Smooth muscle cell (in vitro differentiated cells): Measurements from ENCODE around the gene GRN. TPM values are rescaled to one million over a fixed set of nuclear protein-coding genes. Genes with fewer than 3 reads are reported as not detected.

ENCODE experiments used
- DNase-seq: peaks from one replicate; lab custom pipeline; 2025; ENCODE audit not compliant: unreplicated experiment; lab: John Stamatoyannopoulos, UW
- H2AFZ ChIP-seq: fragments of 200-600 bp; sonication (generic); 2 replicates; pipeline ENCODE4 v1.6.0; 2016; ENCODE audit warnings: antibody characterized with exemption, low read depth, mild to moderate bottlenecking
- H3F3A ChIP-seq: fragments of 200-600 bp; sonication (generic); 2 replicates; pipeline ENCODE4 v1.6.0; 2017; ENCODE audit warnings: antibody characterized with exemption, low read depth
- H3K27ac ChIP-seq: fragments of 200-600 bp; sonication (generic); 2 replicates; pipeline ENCODE4 v1.5.1; 2016; ENCODE audit warnings: low read depth, mild to moderate bottlenecking
- H3K27me3 ChIP-seq: fragments of 200-600 bp; sonication (generic); 2 replicates; pipeline ENCODE4 v1.6.1; 2016; ENCODE audit warnings: low read depth, mild to moderate bottlenecking
- H3K36me3 ChIP-seq: fragments of 200-600 bp; sonication (generic); 2 replicates; pipeline ENCODE4 v1.5.1; 2016; ENCODE audit warnings: low read depth
- H3K4me1 ChIP-seq: fragments of 200-600 bp; sonication (generic); 2 replicates; pipeline ENCODE4 v1.5.1; 2016; ENCODE audit warnings: low read depth
- H3K4me2 ChIP-seq: fragments of 200-600 bp; sonication (generic); 2 replicates; pipeline ENCODE4 v1.6.0; 2016; ENCODE audit warnings: mild to moderate bottlenecking
- H3K4me3 ChIP-seq: fragments of 200-600 bp; sonication (generic); 2 replicates; pipeline ENCODE4 v1.5.1; 2016; ENCODE audit warnings: mild to moderate bottlenecking
- H3K79me2 ChIP-seq: fragments of 200-600 bp; sonication (generic); 2 replicates; pipeline ENCODE4 v1.6.0; 2016; ENCODE audit warnings: low read depth, mild to moderate bottlenecking
- H3K9ac ChIP-seq: fragments of 200-600 bp; sonication (generic); 2 replicates; pipeline ENCODE4 v1.6.0; 2016; ENCODE audit warnings: low read depth
- H3K9me3 ChIP-seq: fragments of 200-600 bp; sonication (generic); replicated peaks from 2 replicates; pipeline ENCODE4 v1.5.1; 2016; ENCODE audit warnings: low read depth
- H4K20me1 ChIP-seq: fragments of 200-600 bp; sonication (generic); 2 replicates; pipeline ENCODE4 v1.6.0; 2016; ENCODE audit warnings: low read depth
- WGBS: methylation state at CpG from one replicate; pipeline ENCODE4 v1.1.7; 2016; ENCODE audit warnings: low lambda C conversion rate; 5-methylcytosine and 5-hydroxymethylcytosine counted together
- polyA plus RNA-seq: library from polyadenylated mRNA; unstranded; fragments of >200 nt; fragmentation: Nextera tagmentation; extraction: Ambion mirVana; gene quantifications from 2 replicates; pipeline ENCODE4 v1.2.1, GENCODE V29; 2016
- total RNA-seq: library from RNA; depleted of rRNA; stranded (reverse); fragments of >200 nt; gene quantifications from 2 replicates; pipeline ENCODE4 v1.2.3, GENCODE V29; 2014
- TF ChIP-seq, protein P1 (sequence below): fragments of 200-600 bp; sonication (generic); IDR thresholded peaks from 2 replicates; pipeline ENCODE4 v1.5.1; 2017; ENCODE audit warnings: borderline replicate concordance, mild to moderate bottlenecking, antibody characterized with exemption; ENCODE audit not compliant: insufficient read depth, poor library complexity, severe bottlenecking

The GRN gene
- total and polyA plus RNA-seq, 2 experiments from 2014 or later: 125 to 338 TPM

GRCh38 chr17:44307387-44308186 is 37.5 kb upstream of the GRN start:
- TF ChIP-seq, protein P1, sequence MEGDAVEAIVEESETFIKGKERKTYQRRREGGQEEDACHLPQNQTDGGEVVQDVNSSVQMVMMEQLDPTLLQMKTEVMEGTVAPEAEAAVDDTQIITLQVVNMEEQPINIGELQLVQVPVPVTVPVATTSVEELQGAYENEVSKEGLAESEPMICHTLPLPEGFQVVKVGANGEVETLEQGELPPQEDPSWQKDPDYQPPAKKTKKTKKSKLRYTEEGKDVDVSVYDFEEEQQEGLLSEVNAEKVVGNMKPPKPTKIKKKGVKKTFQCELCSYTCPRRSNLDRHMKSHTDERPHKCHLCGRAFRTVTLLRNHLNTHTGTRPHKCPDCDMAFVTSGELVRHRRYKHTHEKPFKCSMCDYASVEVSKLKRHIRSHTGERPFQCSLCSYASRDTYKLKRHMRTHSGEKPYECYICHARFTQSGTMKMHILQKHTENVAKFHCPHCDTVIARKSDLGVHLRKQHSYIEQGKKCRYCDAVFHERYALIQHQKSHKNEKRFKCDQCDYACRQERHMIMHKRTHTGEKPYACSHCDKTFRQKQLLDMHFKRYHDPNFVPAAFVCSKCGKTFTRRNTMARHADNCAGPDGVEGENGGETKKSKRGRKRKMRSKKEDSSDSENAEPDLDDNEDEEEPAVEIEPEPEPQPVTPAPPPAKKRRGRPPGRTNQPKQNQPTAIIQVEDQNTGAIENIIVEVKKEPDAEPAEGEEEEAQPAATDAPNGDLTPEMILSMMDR: no peak
- Histone ChIP-seq H4K20me1 (no peaks in the 10 kb centered on the region), H3K27ac (no peak overlapping the region), H3K36me3 (no peaks in the 10 kb centered on the region), H3K9ac (no peak overlapping the region), H3K4me2 (peak overlapping the region; percentile 93), H3K79me2 (no peaks in the 10 kb centered on the region), H2AFZ (no peak overlapping the region), H3K9me3 (no peaks in the 10 kb centered on the region), H3K4me1 (peaks cover 11% of the 10 kb centered on the region), H3F3A (no peaks in the 10 kb centered on the region), H3K4me3 (peak overlapping the region; percentile 47), H3K27me3 (no peaks in the 10 kb centered on the region)
- DNase-seq: peak; percentile 85
- WGBS: 6% methylated on average over 26 of the region's 26 CpGs

DNA sequence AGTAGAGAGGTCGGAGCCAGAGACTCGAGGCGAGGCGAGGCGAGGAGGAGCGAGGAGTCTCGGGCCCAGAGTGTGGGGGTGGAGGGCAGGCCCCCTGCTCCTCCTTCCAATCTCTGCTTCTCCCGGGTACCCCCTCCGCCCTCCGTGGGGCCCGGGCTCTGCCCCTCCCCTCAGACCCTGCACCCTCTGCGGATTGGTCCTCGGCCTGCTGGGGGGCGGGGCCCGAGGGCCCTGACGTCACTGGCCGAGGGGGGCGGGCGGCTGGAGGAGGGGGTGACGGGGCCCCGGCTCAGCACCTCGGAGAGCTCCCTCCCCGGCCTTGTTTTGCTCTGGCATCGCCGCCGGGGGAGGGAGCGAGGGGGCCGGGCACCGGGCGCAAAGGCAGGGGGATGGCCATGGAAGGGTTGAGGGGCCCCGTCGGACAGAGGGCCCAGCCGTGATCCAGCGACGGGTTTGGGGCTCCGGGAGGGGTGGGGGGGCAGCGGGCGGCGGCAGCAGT is 36.7 kb upstream of the GRN start, which contains the start of gene RUNDC3A:
TSS of gene RUNDC3A (plus strand) at position 282 of the 499 bp plus-strand sequence. CDS start 232 bp downstream, outside the sequence.
- H3K36me3 ChIP-seq: no peaks in the 10 kb centered on the region
- H3K4me1 ChIP-seq: peaks cover 11% of the 10 kb centered on the region
- H3K79me2 ChIP-seq: no peaks in the 10 kb centered on the region
- H3K27ac ChIP-seq: no peak within 1 kb of the TSS
- peak within 1 kb of the TSS; percentile 93 for H3K4me2 ChIP-seq
- no peaks in the 10 kb centered on the region for H4K20me1 ChIP-seq
- TF ChIP-seq, protein P1: no peak
- DNase-seq: peak; percentile 92
- H3K9ac ChIP-seq: no peak within 1 kb of the TSS
- no peaks in the 10 kb centered on the region for H3F3A ChIP-seq
- H2AFZ ChIP-seq: no peak within 1 kb of the TSS
- WGBS: 0% methylated on average over 12 of the region's 39 CpGs
- peak within 1 kb of the TSS; percentile 47 for H3K4me3 ChIP-seq
- H3K27me3 ChIP-seq: peaks cover 5% of the 10 kb centered on the region
- H3K9me3 ChIP-seq: no peaks in the 10 kb centered on the region

- Histone ChIP-seq H3K4me3 (peak overlapping the region; percentile 47), H2AFZ (no peak overlapping the region), H3K27me3 (peaks cover 9% of the 10 kb centered on the region), H3K4me1 (peaks cover 11% of the 10 kb centered on the region), H3K9me3 (no peaks in the 10 kb centered on the region), H3K27ac (no peak overlapping the region), H4K20me1 (no peaks in the 10 kb centered on the region), H3K4me2 (peak overlapping the region; percentile 93), H3F3A (no peaks in the 10 kb centered on the region), H3K9ac (no peak overlapping the region), H3K79me2 (no peaks in the 10 kb centered on the region), H3K36me3 (no peaks in the 10 kb centered on the region)
- TF ChIP-seq, protein P1: no peak
- WGBS: 9% methylated on average over 9 of the region's 15 CpGs
- DNase-seq: no peak
Measured at GRCh38 chr17:44308865-44309264, 36.2 kb upstream of the GRN start.

GRCh38 chr17:44309472-44309871 is 35.6 kb upstream of the GRN start:
- H3K9ac ChIP-seq: no peak overlapping the region
- 55% methylated on average over 5 of the region's 5 CpGs for WGBS
- TF ChIP-seq, protein P1: no peak
- H3K36me3 ChIP-seq: no peaks in the 10 kb centered on the region
- H3F3A ChIP-seq: no peaks in the 10 kb centered on the region
- H3K4me2 ChIP-seq: no peak overlapping the region
- DNase-seq: no peak
- no peaks in the 10 kb centered on the region for H3K79me2 ChIP-seq
- H3K9me3 ChIP-seq: no peaks in the 10 kb centered on the region
- no peak overlapping the region for H3K27ac ChIP-seq
- no peak overlapping the region for H2AFZ ChIP-seq
- H3K27me3 ChIP-seq: peaks cover 16% of the 10 kb centered on the region
- no peaks in the 10 kb centered on the region for H4K20me1 ChIP-seq
- H3K4me3 ChIP-seq: no peak overlapping the region
- H3K4me1 ChIP-seq: peaks cover 11% of the 10 kb centered on the region
